Measurements from ENCODE around the gene N4BP2L2. TPM values are rescaled to one million over a fixed set of nuclear protein-coding genes. Genes with fewer than 3 reads are reported as not detected.

N4BP2L2 gene
- total RNA-seq, 1 experiment from 2014 or later = 128 TPM

DNA sequence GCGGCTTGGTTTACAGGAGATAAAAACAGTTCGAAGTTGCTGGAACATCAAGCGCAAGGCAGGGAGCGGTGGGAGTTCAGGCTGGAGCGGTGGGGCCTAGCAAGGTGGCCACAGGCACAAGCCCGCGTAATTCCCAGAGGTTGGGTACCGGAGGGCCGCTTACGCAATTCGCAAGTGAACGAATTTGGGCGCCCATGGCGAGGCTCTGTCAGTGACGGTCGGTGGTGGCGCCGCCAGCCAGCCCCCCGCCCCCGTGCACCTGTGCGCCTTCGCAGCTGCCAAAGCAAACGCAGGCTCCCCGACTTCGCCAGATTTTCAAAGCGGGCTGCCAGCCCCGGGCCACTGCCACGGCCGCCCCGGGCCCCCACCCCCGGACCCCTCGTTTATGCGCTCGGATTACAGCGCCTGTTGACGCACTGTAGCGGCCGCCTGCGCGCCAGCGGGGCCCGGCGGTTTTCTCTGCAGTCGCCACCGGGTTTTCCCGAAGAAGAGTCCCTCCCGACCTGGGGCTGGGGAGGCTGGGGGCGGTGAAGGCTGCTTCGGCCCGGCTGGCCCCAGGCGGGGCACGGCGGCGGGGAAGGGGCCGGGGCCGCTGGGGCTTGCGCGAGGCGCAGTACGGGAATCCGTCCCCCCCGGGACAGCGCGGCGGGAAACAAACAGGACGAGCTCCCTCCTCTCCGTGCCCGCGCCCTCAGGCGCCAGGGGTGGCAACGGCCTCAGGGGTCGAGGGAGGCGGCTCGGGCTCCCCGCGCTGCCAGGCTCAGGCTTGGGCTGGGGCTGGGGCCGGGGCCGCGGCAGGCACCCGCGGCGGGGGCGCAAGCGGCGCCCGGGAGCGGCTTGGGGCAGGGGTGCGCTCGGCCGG is 111.4 kb downstream of the N4BP2L2 start:
- CTCF ChIA-PET = interaction anchor here (0.6 to 2.2 kb wide), 3 partner anchors 12 to 517 kb away, joined by 3 to 14 read pairs (median 4); no protein-coding TSS in a partner anchor
- Mint-ChIP-seq H3K27me3 (ENCODE audit: insufficient read depth, unreplicated experiment) (no peaks in the 10 kb centered on the region), H3K4me1 (ENCODE audit: low read depth, unreplicated experiment) (peaks cover 25% of the 10 kb centered on the region), H3K9me3 (ENCODE audit: unreplicated experiment) (no peaks in the 10 kb centered on the region), H3K4me3 (ENCODE audit: unreplicated experiment) (peak overlapping the region; percentile 76), H3K36me3 (ENCODE audit: insufficient read depth, unreplicated experiment) (peaks cover 4% of the 10 kb centered on the region), H3K27ac (ENCODE audit: unreplicated experiment) (no peak overlapping the region)
- H3K9me3 ChIP-seq = no peaks in the 10 kb centered on the region
- DNase-seq = peak in 1 of 2 experiments; percentile 58
- H3K27me3 ChIP-seq (replicated peaks; ENCODE audit: control insufficient read depth, insufficient read depth, low read length) = no peaks in the 10 kb centered on the region
- no peaks in the 10 kb centered on the region for H3K36me3 ChIP-seq (ENCODE audit: control insufficient read depth, insufficient read depth, low read length)
- peak overlapping the region; percentile 62 for H3K4me3 ChIP-seq (ENCODE audit: low read depth, low read length)
- TF ChIP-seq CTCF (IDR thresholded peaks at IDR 0.05; ENCODE audit: insufficient read depth in 1 of 2, low read depth in 1 of 2, low read length in 1 of 2, severe bottlenecking in 1 of 2, unreplicated experiment in 1 of 2) = peak in 1 of 2 experiments; percentile 2
- intact Hi-C loops (cut with micrococcal nuclease; ENCODE audit: unreplicated experiment) = loop anchor here (5.0 to 10.0 kb wide), 2 partner anchors 110 to 402 kb away; partner anchors contain the start of genes BRCA2 and ZAR1L
- no TSS peak for BruUV-seq (replicated peaks)
- H3K4me1 ChIP-seq = peaks cover 22% of the 10 kb centered on the region
- POLR2A ChIA-PET = interaction anchor here (1.4 to 2.2 kb wide), 2 partner anchors 12 to 112 kb away, joined by 6 to 14 read pairs; partner anchors contain the start of genes BRCA2 and ZAR1L

DNA sequence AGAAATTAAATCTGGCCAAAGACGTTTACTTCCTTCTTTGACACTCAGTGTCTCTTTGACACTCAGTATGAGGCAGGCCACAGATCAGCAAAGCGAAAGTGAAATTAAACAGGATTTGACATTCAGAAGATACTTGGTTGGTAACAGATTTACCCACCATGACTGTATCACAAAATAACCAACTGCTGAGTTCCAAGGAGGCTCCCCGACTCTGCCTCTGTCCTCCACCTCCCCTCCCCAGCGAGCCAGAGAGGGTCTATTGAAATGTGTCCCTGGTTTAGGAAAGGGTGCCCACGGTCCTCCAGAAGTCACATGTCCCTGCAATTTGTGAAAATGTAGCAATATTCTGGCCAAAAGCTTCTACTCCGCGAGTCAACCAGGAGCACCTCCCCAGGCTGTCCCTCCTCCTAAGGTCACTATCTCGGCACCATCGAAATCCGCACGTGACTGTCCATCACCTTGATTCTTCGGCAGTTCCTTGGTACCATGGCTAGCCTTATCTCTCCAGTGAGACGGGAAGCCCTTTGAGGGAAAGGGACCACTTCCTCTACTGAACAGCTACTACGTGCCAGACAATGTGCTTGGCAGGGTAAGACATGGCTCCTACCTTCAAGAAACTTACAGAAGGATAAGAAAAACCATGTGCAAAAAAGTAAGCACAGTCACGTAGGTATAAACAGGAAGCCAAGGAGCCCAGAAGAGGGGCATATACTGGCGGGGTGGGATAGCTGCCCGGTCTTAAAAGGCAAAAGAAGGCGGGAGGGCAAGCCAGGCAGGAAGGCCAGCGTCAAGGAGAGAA is 112.2 kb downstream of the N4BP2L2 start:
- Mint-ChIP-seq H3K27ac (ENCODE audit: unreplicated experiment) (no peak overlapping the region), H3K27me3 (ENCODE audit: insufficient read depth, unreplicated experiment) (no peaks in the 10 kb centered on the region), H3K4me3 (ENCODE audit: unreplicated experiment) (peak overlapping the region; percentile 75), H3K4me1 (ENCODE audit: low read depth, unreplicated experiment) (peaks cover 25% of the 10 kb centered on the region), H3K36me3 (ENCODE audit: insufficient read depth, unreplicated experiment) (peaks cover 4% of the 10 kb centered on the region), H3K9me3 (ENCODE audit: unreplicated experiment) (no peaks in the 10 kb centered on the region)
- no peaks in the 10 kb centered on the region for H3K36me3 ChIP-seq (ENCODE audit: control insufficient read depth, insufficient read depth, low read length)
- ChIA-PET POLR2A (no interaction called here), CTCF (no interaction called here)
- H3K4me1 ChIP-seq = peaks cover 22% of the 10 kb centered on the region
- TSS peak; percentile 23 for BruUV-seq (replicated peaks)
- no peak for DNase-seq
- H3K4me3 ChIP-seq (ENCODE audit: low read depth, low read length) = peak overlapping the region; percentile 62
- TF ChIP-seq CTCF (IDR thresholded peaks at IDR 0.05; ENCODE audit: insufficient read depth in 1 of 2, low read depth in 1 of 2, low read length in 1 of 2, severe bottlenecking in 1 of 2, unreplicated experiment in 1 of 2) = no peak
- no peaks in the 10 kb centered on the region for H3K9me3 ChIP-seq
- intact Hi-C loops (cut with micrococcal nuclease; ENCODE audit: unreplicated experiment) = loop anchor here (5.0 to 10.0 kb wide), 2 partner anchors 109 to 402 kb away; partner anchors contain the start of genes BRCA2 and ZAR1L
- H3K27me3 ChIP-seq (replicated peaks; ENCODE audit: control insufficient read depth, insufficient read depth, low read length) = no peaks in the 10 kb centered on the region

DNA sequence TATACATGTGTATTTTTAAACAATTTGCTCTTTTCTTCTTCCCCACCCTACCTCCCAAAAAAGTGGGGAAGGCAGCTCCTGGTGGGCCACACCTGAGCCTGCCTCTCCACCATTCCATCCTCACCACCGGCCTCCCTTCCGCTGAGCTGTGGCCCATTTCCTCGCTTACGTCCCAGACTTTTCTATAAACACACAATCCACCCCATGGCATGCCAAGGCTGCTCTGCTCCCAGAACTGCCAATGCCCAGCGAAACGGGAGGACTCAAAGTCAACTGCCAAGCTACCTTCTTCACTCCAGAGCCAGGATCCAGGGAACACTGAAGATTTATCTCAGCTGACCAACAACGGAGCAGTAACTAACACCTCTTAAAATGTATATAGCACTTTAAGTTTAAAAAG is 113.4 kb downstream of the N4BP2L2 start:
- Mint-ChIP-seq H3K4me3 (ENCODE audit: unreplicated experiment) (no peak overlapping the region), H3K4me1 (ENCODE audit: low read depth, unreplicated experiment) (peaks cover 25% of the 10 kb centered on the region), H3K27me3 (ENCODE audit: insufficient read depth, unreplicated experiment) (no peaks in the 10 kb centered on the region), H3K9me3 (ENCODE audit: unreplicated experiment) (no peaks in the 10 kb centered on the region), H3K27ac (ENCODE audit: unreplicated experiment) (no peak overlapping the region), H3K36me3 (ENCODE audit: insufficient read depth, unreplicated experiment) (peaks cover 6% of the 10 kb centered on the region)
- POLR2A ChIA-PET = no interaction called here
- DNase-seq = no peak
- peaks cover 19% of the 10 kb centered on the region for H3K4me1 ChIP-seq
- TF ChIP-seq CTCF (IDR thresholded peaks at IDR 0.05; ENCODE audit: insufficient read depth in 1 of 2, low read depth in 1 of 2, low read length in 1 of 2, severe bottlenecking in 1 of 2, unreplicated experiment in 1 of 2) = no peak
- H3K9me3 ChIP-seq = no peaks in the 10 kb centered on the region; the same call in 1 of the 2 replicates
- intact Hi-C loops (cut with micrococcal nuclease; ENCODE audit: unreplicated experiment) = loop anchor here (5.0 to 10.0 kb wide), 2 partner anchors 108 to 400 kb away; partner anchors contain the start of genes BRCA2 and ZAR1L
- H3K4me3 ChIP-seq (ENCODE audit: low read depth, low read length) = no peak overlapping the region
- H3K36me3 ChIP-seq (ENCODE audit: control insufficient read depth, insufficient read depth, low read length) = no peaks in the 10 kb centered on the region
- BruUV-seq (replicated peaks) = no TSS peak
- H3K27me3 ChIP-seq (replicated peaks; ENCODE audit: control insufficient read depth, insufficient read depth, low read length) = no peaks in the 10 kb centered on the region
- CTCF ChIA-PET = no interaction called here

Data from Caco-2 (cell line).